OCI-LY1 (cell line): ENCODE results near the gene TMEM201.

ENCODE experiments used
- H2AFZ ChIP-seq: fragments of 200-600 bp; sonication (generic), shearing (Covaris generic); 2 replicates; pipeline ENCODE4 v1.6.0; 2014; ENCODE audit warnings: antibody characterized with exemption, mild to moderate bottlenecking, low read length
- H3F3A ChIP-seq: fragments of 200-600 bp; sonication (generic), shearing (Covaris generic); 2 replicates; pipeline ENCODE4 v1.6.0; 2014; ENCODE audit warnings: mild to moderate bottlenecking, antibody characterized with exemption, low read length, moderate library complexity; ENCODE audit not compliant: insufficient read depth
- H3K27ac ChIP-seq: fragments of 200-600 bp; sonication (generic); 2 replicates; pipeline ENCODE4 v1.5.1; 2014; ENCODE audit warnings: low read length, mixed run types, mild to moderate bottlenecking, low read depth; ENCODE audit not compliant: poor library complexity, severe bottlenecking
- H3K27me3 ChIP-seq: fragments of 200-600 bp; sonication (generic); 2 replicates; pipeline ENCODE4 v1.6.0; 2014; ENCODE audit warnings: antibody characterized with exemption, mild to moderate bottlenecking, low read length, moderate library complexity; ENCODE audit not compliant: insufficient read depth
- H3K36me3 ChIP-seq: fragments of 200-600 bp; sonication (generic); 2 replicates; pipeline ENCODE4 v1.6.1; 2014; ENCODE audit warnings: mild to moderate bottlenecking, antibody characterized with exemption, low read length, moderate library complexity, mixed read lengths; ENCODE audit not compliant: insufficient read depth
- H3K4me1 ChIP-seq: fragments of 200-600 bp; sonication (generic); 2 replicates; pipeline ENCODE4 v1.5.1; 2014; ENCODE audit warnings: mild to moderate bottlenecking, low read length, moderate library complexity; ENCODE audit not compliant: insufficient read depth, severe bottlenecking
- H3K4me2 ChIP-seq: fragments of 200-600 bp; sonication (generic), shearing (Covaris generic); 2 replicates; pipeline ENCODE4 v1.6.1; 2014; ENCODE audit warnings: low read length
- H3K4me3 ChIP-seq: fragments of 200-600 bp; sonication (generic); 2 replicates; pipeline ENCODE4 v1.5.1; 2014; ENCODE audit warnings: low read length, low read depth, mild to moderate bottlenecking, mixed read lengths; ENCODE audit not compliant: poor library complexity, severe bottlenecking
- H3K79me2 ChIP-seq: fragments of 200-600 bp; shearing (Covaris generic); 2 replicates; pipeline ENCODE4 v1.6.1; 2016; ENCODE audit warnings: mixed run types, low read length, mixed read lengths; ENCODE audit not compliant: insufficient read depth
- H3K9ac ChIP-seq: fragments of 200-600 bp; sonication (generic), shearing (Covaris generic); 2 replicates; pipeline ENCODE4 v1.6.1; 2014; ENCODE audit warnings: mild to moderate bottlenecking, low read length, mixed read lengths
- H3K9me2 ChIP-seq: fragments of 200-600 bp; sonication (generic), shearing (Covaris generic); 2 replicates; pipeline ENCODE4 v1.6.1; 2014; ENCODE audit warnings: low read depth, mild to moderate bottlenecking, low read length, mixed read lengths
- H3K9me3 ChIP-seq: fragments of 200-600 bp; shearing (Covaris generic); 2 replicates; pipeline ENCODE4 v1.6.1; 2014; ENCODE audit warnings: low read length, mixed read lengths
- H4K20me1 ChIP-seq: fragments of 200-600 bp; sonication (generic), shearing (Covaris generic); 2 replicates; pipeline ENCODE4 v1.6.0; 2016; ENCODE audit warnings: mild to moderate bottlenecking, low read length; ENCODE audit not compliant: insufficient read depth
- EZH2 ChIP-seq: fragments of 200-600 bp; sonication (generic), shearing (Covaris generic); IDR thresholded peaks from 2 replicates; pipeline ENCODE4 v1.8.0; 2017; ENCODE audit warnings: borderline replicate concordance, mixed run types, mild to moderate bottlenecking, antibody characterized with exemption, low read length, moderate library complexity, mixed read lengths
- TF ChIP-seq, protein P1 (sequence below): fragments of 200-600 bp; sonication (generic), shearing (Covaris generic); IDR thresholded peaks from 2 replicates; pipeline ENCODE4 v1.5.1; 2017; ENCODE audit warnings: mild to moderate bottlenecking, antibody characterized with exemption, low read length, moderate library complexity, mixed read lengths

TMEM201 gene

DNA sequence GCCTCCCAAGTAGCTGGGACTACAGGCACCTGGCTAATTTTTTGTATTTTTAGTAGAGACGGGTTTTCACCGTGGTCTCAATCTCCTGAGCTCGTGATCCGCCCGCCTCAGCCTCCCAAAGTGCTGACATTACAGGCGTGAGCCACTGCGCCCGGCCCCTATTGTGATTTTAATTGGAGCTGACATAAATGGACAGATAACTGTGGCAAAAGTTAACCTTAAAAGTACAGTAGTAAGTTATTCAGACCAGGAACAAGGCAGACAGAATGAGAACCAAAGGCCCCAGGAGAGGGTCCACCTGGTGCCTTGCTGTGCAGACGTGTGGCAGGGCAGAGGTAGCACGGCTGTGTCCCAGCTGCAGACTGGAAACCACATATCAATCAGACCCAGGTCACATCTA is 11.0 kb downstream of the TMEM201 start:
- Histone ChIP-seq H2AFZ (no peak overlapping the region), H3K36me3 (peaks cover 78% of the 10 kb centered on the region), H3K27me3 (no peaks in the 10 kb centered on the region), H4K20me1 (no peaks in the 10 kb centered on the region), H3K27ac (no peak overlapping the region), H3K79me2 (no peaks in the 10 kb centered on the region; the same call in 1 of the 2 replicates), H3K9me3 (no peaks in the 10 kb centered on the region), H3F3A (no peaks in the 10 kb centered on the region), H3K9me2 (no peaks in the 10 kb centered on the region), H3K4me3 (no peak overlapping the region), H3K9ac (no peak overlapping the region), H3K4me1 (no peaks in the 10 kb centered on the region), H3K4me2 (no peak overlapping the region)
- TF ChIP-seq EZH2, result no peak
- TF ChIP-seq, protein P1, sequence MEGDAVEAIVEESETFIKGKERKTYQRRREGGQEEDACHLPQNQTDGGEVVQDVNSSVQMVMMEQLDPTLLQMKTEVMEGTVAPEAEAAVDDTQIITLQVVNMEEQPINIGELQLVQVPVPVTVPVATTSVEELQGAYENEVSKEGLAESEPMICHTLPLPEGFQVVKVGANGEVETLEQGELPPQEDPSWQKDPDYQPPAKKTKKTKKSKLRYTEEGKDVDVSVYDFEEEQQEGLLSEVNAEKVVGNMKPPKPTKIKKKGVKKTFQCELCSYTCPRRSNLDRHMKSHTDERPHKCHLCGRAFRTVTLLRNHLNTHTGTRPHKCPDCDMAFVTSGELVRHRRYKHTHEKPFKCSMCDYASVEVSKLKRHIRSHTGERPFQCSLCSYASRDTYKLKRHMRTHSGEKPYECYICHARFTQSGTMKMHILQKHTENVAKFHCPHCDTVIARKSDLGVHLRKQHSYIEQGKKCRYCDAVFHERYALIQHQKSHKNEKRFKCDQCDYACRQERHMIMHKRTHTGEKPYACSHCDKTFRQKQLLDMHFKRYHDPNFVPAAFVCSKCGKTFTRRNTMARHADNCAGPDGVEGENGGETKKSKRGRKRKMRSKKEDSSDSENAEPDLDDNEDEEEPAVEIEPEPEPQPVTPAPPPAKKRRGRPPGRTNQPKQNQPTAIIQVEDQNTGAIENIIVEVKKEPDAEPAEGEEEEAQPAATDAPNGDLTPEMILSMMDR, result no peak

DNA sequence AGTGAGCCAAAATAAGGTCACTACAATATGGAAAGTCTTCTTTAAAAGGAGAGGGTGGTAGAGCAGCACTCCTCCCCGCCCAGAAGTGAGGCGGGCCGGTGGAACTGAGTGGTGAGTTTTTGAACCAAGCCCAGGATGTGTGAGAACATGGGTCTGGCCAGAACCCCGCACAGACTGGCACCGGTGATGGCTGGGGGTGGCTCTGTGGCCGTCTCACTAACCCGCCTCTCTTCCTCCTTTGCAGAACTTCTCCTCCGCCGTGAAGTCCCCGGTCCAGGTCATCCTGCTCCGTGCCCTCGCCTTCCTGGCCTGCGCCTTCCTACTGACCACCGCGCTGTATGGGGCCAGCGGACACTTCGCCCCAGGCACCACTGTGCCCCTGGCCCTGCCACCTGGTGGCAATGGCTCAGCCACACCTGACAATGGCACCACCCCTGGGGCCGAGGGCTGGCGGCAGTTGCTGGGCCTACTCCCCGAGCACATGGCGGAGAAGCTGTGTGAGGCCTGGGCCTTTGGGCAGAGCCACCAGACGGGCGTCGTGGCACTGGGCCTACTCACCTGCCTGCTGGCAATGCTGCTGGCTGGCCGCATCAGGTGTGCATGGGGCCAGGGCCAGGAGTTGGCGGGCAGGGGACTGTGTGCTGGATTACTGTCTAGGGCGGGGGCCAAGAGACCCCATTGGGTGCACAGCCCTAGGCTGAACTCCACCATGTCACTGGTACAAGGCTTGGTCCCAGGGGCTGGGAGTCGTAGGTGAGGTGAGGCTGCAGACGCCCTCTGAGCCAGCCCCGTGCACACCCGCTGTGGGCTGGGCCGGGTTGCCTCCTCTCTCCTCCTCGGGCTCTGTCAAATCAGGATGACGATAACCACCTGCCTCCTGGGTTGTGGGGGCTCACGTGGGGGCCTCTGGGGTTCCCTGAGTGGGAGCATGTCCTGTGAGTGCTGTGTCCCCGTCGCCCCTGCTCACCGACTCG is 12.4 kb downstream of the TMEM201 start:
- H3K4me2 ChIP-seq, result no peak overlapping the region
- H3K27ac ChIP-seq, result peak overlapping the region; percentile 52
- no peaks in the 10 kb centered on the region for H3K9me3 ChIP-seq
- no peak overlapping the region for H3K9ac ChIP-seq
- H4K20me1 ChIP-seq, result no peaks in the 10 kb centered on the region
- no peaks in the 10 kb centered on the region for H3F3A ChIP-seq
- H3K9me2 ChIP-seq, result no peaks in the 10 kb centered on the region
- no peak overlapping the region for H2AFZ ChIP-seq
- TF ChIP-seq, protein P1, result no peak
- TF ChIP-seq EZH2, result no peak
- no peaks in the 10 kb centered on the region for H3K4me1 ChIP-seq
- H3K79me2 ChIP-seq, result no peaks in the 10 kb centered on the region
- peaks cover 86% of the 10 kb centered on the region for H3K36me3 ChIP-seq
- H3K27me3 ChIP-seq, result no peaks in the 10 kb centered on the region
- H3K4me3 ChIP-seq, result no peak overlapping the region

DNA sequence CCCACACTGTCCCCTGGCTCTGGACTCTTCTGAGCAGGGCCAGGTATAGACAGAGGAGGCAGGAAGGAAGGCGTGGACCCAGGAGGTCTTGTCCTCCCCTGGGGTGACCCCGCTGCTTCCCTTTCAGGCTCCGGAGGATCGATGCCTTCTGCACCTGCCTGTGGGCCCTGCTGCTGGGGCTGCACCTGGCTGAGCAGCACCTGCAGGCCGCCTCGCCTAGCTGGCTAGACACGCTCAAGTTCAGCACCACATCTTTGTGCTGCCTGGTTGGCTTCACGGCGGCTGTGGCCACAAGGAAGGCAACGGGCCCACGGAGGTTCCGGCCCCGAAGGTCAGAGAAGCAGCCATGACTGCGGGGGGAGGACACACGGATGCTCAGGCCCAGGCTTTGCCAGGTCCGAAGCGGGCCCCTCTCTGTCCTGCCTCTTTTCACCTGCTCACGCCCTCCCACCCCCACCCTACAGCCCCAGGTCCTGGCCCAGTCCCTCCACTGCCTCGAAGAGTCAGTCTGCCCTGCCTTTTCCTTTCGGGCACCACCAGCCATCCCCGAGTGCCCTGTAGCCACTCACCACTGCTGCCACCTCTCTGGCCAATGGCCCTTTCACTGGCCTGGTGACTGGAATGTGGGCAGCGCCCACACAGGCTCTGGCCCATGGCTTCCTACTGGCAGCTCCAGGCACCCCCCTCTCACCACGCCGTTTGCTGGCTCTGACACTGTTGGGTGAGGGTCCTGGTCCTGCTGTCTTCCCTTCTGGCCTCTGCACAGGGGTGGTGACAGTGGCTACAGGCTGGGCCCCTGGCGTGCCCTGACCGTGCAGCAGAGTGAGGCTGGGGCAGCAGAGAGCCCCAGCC is 13.5 kb downstream of the TMEM201 start:
- Histone ChIP-seq H3K9ac (no peak overlapping the region), H3K36me3 (peaks cover 82% of the 10 kb centered on the region), H2AFZ (no peak overlapping the region), H3K4me3 (no peak overlapping the region), H4K20me1 (no peaks in the 10 kb centered on the region), H3K27ac (peak overlapping the region; percentile 52), H3K27me3 (no peaks in the 10 kb centered on the region), H3K4me1 (no peaks in the 10 kb centered on the region), H3K79me2 (no peaks in the 10 kb centered on the region), H3K9me3 (no peaks in the 10 kb centered on the region), H3K4me2 (no peak overlapping the region), H3F3A (no peaks in the 10 kb centered on the region), H3K9me2 (no peaks in the 10 kb centered on the region)
- TF ChIP-seq, protein P1, result no peak
- TF ChIP-seq EZH2, result no peak
